Measurements from ENCODE around the gene DMKN. TPM values are rescaled to one million over a fixed set of nuclear protein-coding genes. Genes with fewer than 3 reads are reported as not detected.

Gene DMKN
- polyA plus RNA-seq, 2 of the 4 experiments (the other 2 are of a cell fraction) = 21.5 to 40.6 TPM

DNA sequence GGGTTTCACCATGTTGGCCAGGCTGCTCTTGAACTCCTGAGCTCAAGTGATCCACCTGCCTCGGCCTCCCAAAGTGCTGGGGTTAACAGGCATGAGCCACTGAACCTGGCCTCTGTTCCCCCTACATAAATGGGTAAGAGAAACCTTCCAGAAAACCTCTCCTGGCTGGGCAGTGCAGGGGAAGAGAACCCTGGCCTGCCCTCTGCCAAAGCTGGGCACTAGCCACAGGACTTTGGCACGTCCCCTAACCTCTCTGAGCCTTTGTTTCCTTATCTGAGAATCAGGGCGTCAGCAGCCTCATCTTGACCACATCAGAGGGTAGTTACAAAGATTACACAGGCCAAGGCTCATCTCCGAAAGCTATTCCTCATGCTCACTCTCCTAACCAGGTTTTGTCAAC is 12.4 kb upstream of the DMKN start:
- Histone ChIP-seq H3K27ac (no peak overlapping the region), H3K9me3 (no peaks in the 10 kb centered on the region), H3K4me2 (no peak overlapping the region), H3K4me3 (no peak overlapping the region), H3K4me1 (peaks cover 7% of the 10 kb centered on the region; the same call in 1 of the 3 replicates)
- DNase-seq (ENCODE audit: low read depth in 1 of 2, low spot score in 1 of 2) (no peak), FAIRE-seq (no peak), ATAC-seq (no peak)
- ChIA-PET POLR2A (interaction anchor here (1.0 kb wide), 1 partner anchor 16 kb away, joined by 4 read pairs; no protein-coding TSS in a partner anchor), CTCF (interaction anchor here (0.8 to 7.5 kb wide), 5 partner anchors 11 to 167 kb away, joined by 3 to 80 read pairs (median 11); no protein-coding TSS in a partner anchor)
- TF ChIP-seq KDM1A (IDR thresholded peaks at IDR 0.05; ENCODE audit: low read depth) = no peak
- WGBS (ENCODE audit: missing lambda C conversion rate) = 39% methylated on average over 4 of the region's 4 CpGs

DNA sequence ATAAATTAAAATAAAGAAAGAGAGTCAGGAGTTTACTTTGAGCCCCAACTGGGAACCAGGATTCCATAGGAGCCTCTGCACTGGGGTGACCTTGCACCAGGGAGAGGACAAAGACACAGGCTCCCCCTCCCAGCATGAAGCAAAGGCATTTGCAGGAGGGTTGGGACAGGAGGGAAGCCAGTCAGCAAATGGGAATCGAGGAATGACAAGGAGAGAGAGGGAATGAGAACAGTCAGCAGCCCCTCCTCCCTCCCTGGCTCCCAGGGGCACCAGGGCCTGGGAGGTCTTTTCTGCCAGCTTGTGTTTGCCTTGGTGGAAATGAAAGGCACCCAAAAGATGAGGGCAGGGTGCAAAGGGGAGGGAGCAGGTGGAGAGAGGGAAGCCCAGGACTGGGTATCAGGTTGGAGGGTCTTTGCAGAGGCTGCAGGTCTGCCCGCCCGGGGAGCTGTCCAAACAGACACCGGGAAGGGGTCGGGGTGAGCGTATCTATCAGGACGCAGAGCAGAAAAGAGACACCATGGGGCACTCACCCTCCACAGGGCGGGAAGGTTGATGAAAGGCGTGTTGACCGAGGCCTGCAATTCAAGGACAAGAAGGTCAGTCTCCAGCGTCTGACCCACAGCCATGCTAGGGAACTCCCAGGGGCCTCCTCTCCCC is 10.9 kb upstream of the DMKN start:
- POLR2A ChIA-PET = no interaction called here
- DNase-seq (ENCODE audit: low read depth in 1 of 2, low spot score in 1 of 2) (no peak), ATAC-seq (no peak; a peak in 1 of 6 replicates), FAIRE-seq (no peak)
- TF ChIP-seq, protein P1, sequence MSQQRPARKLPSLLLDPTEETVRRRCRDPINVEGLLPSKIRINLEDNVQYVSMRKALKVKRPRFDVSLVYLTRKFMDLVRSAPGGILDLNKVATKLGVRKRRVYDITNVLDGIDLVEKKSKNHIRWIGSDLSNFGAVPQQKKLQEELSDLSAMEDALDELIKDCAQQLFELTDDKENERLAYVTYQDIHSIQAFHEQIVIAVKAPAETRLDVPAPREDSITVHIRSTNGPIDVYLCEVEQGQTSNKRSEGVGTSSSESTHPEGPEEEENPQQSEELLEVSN (IDR thresholded peaks at IDR 0.05; ENCODE audit: borderline replicate concordance, low read depth) = no peak
- TF ChIP-seq, protein P2, sequence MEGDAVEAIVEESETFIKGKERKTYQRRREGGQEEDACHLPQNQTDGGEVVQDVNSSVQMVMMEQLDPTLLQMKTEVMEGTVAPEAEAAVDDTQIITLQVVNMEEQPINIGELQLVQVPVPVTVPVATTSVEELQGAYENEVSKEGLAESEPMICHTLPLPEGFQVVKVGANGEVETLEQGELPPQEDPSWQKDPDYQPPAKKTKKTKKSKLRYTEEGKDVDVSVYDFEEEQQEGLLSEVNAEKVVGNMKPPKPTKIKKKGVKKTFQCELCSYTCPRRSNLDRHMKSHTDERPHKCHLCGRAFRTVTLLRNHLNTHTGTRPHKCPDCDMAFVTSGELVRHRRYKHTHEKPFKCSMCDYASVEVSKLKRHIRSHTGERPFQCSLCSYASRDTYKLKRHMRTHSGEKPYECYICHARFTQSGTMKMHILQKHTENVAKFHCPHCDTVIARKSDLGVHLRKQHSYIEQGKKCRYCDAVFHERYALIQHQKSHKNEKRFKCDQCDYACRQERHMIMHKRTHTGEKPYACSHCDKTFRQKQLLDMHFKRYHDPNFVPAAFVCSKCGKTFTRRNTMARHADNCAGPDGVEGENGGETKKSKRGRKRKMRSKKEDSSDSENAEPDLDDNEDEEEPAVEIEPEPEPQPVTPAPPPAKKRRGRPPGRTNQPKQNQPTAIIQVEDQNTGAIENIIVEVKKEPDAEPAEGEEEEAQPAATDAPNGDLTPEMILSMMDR (IDR thresholded peaks at IDR 0.05) = no peak
- TF ChIP-seq POLR2AphosphoS2 (conservative IDR thresholded peaks at IDR 0.05; ENCODE audit: low read length) (no peak), MYC (IDR thresholded peaks at IDR 0.05; ENCODE audit: borderline replicate concordance, low read length) (no peak), HEYL (CRISPR knock-in tag; IDR thresholded peaks at IDR 0.05) (no peak), FOXS1 (CRISPR knock-in tag; IDR thresholded peaks at IDR 0.05) (no peak)
- Histone ChIP-seq H3K4me3 (no peak overlapping the region), H3K4me2 (no peak overlapping the region), H3K4me1 (peaks cover 9% of the 10 kb centered on the region; the same call in 2 of the 3 replicates), H3K9me3 (no peaks in the 10 kb centered on the region), H3K27ac (no peak overlapping the region)
- CTCF ChIA-PET = interaction anchor here (0.9 to 7.5 kb wide), 7 partner anchors 9 to 172 kb away, joined by 3 to 80 read pairs (median 6); partner anchors contain the start of gene GAPDHS
- 60% methylated on average over 11 of the region's 11 CpGs for WGBS (ENCODE audit: missing lambda C conversion rate)

DNA sequence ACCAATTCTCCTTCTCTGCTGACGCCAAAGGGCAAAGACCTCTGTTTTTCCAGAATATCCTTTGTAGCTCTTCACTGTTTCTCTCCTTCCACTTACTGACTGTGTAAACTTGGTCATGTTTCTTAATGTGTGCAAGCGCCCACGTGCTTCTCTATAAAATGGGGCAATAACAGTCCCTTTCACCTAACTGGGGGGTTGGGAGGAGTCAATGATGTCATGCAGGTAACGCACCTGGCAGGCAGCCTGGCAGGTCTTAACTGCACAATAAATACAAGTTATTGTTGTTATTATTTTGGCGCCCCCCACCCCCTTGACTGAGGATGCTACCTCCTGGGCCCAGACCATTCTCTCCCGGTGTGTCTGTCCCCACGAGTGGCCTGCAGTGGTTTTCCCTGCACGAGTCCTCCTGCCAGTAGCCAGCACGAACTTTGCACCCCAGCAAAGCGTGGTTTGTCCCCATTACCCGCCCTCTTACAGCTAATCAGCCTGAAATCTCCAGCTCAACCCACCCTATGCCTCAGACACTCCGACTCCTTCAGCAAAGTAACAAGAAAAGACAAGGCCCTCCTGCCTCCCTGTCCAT is 9.4 kb upstream of the DMKN start:
- ATAC-seq (no peak), DNase-seq (ENCODE audit: low read depth in 1 of 2, low spot score in 1 of 2) (no peak), FAIRE-seq (no peak)
- no peaks in the 10 kb centered on the region for H3K9me3 ChIP-seq
- POLR2A ChIA-PET = interaction anchor here (0.5 kb wide), 1 partner anchor 81 kb away, joined by 7 read pairs; no protein-coding TSS in a partner anchor
- H3K4me1 ChIP-seq = peaks cover 15% of the 10 kb centered on the region
- 62% methylated on average over 12 of the region's 12 CpGs for WGBS (ENCODE audit: missing lambda C conversion rate)
- H3K27ac ChIP-seq = no peak overlapping the region
- H3K4me3 ChIP-seq = no peak overlapping the region
- H3K4me2 ChIP-seq = no peak overlapping the region
- CTCF ChIA-PET = interaction anchor here (1.0 to 7.5 kb wide), 6 partner anchors 13 to 170 kb away, joined by 3 to 80 read pairs (median 14); no protein-coding TSS in a partner anchor
- TF ChIP-seq EP300 (IDR thresholded peaks at IDR 0.05) = no peak
- no peak for TF ChIP-seq NPAS2 (CRISPR knock-in tag; IDR thresholded peaks at IDR 0.05; ENCODE audit: borderline replicate concordance)
- TF ChIP-seq, protein P2 (IDR thresholded peaks at IDR 0.05) = no peak
- no peak for TF ChIP-seq FOSB (CRISPR knock-in tag; IDR thresholded peaks at IDR 0.05)
- no peak for TF ChIP-seq BHLHE40 (IDR thresholded peaks at IDR 0.05; ENCODE audit: low read depth, low read length)
- no peak for TF ChIP-seq KDM5A (IDR thresholded peaks at IDR 0.05)
- TF ChIP-seq HOXA7 (CRISPR knock-in tag; IDR thresholded peaks at IDR 0.05) = no peak
- TF ChIP-seq NR3C1 (IDR thresholded peaks at IDR 0.05) = no peak
- no peak for TF ChIP-seq HOXB13 (CRISPR knock-in tag; IDR thresholded peaks at IDR 0.05; ENCODE audit: low read depth)
- no peak for TF ChIP-seq KDM1A (IDR thresholded peaks at IDR 0.05; ENCODE audit: low read depth)
- TF ChIP-seq ESRRA (IDR thresholded peaks at IDR 0.05; ENCODE audit: borderline replicate concordance, low read length) = no peak
- TF ChIP-seq TFCP2L1 (CRISPR knock-in tag; IDR thresholded peaks at IDR 0.05) = no peak
- TF ChIP-seq, protein P3, sequence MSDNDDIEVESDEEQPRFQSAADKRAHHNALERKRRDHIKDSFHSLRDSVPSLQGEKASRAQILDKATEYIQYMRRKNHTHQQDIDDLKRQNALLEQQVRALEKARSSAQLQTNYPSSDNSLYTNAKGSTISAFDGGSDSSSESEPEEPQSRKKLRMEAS (IDR thresholded peaks at IDR 0.05) = no peak
- TF ChIP-seq RCOR1 (IDR thresholded peaks at IDR 0.05; ENCODE audit: low read depth, low read length) = no peak
- TF ChIP-seq, protein P4, sequence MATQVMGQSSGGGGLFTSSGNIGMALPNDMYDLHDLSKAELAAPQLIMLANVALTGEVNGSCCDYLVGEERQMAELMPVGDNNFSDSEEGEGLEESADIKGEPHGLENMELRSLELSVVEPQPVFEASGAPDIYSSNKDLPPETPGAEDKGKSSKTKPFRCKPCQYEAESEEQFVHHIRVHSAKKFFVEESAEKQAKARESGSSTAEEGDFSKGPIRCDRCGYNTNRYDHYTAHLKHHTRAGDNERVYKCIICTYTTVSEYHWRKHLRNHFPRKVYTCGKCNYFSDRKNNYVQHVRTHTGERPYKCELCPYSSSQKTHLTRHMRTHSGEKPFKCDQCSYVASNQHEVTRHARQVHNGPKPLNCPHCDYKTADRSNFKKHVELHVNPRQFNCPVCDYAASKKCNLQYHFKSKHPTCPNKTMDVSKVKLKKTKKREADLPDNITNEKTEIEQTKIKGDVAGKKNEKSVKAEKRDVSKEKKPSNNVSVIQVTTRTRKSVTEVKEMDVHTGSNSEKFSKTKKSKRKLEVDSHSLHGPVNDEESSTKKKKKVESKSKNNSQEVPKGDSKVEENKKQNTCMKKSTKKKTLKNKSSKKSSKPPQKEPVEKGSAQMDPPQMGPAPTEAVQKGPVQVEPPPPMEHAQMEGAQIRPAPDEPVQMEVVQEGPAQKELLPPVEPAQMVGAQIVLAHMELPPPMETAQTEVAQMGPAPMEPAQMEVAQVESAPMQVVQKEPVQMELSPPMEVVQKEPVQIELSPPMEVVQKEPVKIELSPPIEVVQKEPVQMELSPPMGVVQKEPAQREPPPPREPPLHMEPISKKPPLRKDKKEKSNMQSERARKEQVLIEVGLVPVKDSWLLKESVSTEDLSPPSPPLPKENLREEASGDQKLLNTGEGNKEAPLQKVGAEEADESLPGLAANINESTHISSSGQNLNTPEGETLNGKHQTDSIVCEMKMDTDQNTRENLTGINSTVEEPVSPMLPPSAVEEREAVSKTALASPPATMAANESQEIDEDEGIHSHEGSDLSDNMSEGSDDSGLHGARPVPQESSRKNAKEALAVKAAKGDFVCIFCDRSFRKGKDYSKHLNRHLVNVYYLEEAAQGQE (IDR thresholded peaks at IDR 0.05) = no peak
- no peak for TF ChIP-seq HEYL (CRISPR knock-in tag; IDR thresholded peaks at IDR 0.05)
